Suprapubic skin (tissue), 3 donors: ENCODE data around the gene P2RY12.

Experiments used
- POLR2A ChIP-seq, 2 donors: fragments of 450-650 bp; IDR thresholded peaks; one replicate each; pipeline ENCODE4 v1.6.1; 2017; ENCODE audit warnings: antibody characterized with exemption in 2 of 2, mild to moderate bottlenecking in 2 of 2, moderate library complexity in 2 of 2
- TF ChIP-seq, protein P1 (sequence below), 2 donors: fragments of 200-600 bp in 1 of 2; fragments of 450-650 bp in 1 of 2; sonication (generic) in 1 of 2; IDR thresholded peaks; one replicate each; pipeline ENCODE4 v1.5.1; 2016 to 2019; ENCODE audit warnings: antibody characterized with exemption in 2 of 2, mild to moderate bottlenecking in 1 of 2, moderate library complexity in 1 of 2

DNA sequence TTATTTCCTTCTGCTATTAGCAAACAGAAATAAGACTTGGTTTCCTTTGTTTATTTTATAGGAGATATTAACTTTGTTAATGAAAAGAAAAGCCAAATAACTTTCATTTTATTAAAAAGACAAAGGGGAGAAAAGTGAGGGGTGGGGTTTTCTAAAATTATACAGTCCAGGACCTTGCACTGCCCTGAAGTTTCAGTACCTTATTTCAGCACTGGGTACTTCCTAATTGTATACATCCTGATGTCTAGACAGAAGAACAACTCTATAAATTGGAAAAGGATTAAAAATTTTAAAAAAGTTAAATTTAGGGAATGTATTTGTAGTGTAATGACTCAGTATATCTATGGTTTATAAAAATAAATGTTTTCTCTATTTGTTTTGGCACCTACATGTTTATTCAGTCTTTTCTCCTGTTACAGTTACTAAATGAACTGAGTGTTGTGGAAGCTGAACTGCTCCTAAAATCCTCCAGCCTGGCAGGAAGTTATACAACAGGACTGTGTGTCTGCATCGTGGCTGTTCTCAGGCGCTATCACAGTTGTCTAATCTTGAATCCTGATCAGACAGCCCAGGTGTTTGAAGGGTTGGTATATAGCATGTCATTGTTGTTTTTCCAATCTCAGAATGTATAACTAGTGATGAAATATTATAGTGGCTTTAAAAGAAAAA lies 27.6 kb downstream of the P2RY12 start:
- TF ChIP-seq, protein P1, sequence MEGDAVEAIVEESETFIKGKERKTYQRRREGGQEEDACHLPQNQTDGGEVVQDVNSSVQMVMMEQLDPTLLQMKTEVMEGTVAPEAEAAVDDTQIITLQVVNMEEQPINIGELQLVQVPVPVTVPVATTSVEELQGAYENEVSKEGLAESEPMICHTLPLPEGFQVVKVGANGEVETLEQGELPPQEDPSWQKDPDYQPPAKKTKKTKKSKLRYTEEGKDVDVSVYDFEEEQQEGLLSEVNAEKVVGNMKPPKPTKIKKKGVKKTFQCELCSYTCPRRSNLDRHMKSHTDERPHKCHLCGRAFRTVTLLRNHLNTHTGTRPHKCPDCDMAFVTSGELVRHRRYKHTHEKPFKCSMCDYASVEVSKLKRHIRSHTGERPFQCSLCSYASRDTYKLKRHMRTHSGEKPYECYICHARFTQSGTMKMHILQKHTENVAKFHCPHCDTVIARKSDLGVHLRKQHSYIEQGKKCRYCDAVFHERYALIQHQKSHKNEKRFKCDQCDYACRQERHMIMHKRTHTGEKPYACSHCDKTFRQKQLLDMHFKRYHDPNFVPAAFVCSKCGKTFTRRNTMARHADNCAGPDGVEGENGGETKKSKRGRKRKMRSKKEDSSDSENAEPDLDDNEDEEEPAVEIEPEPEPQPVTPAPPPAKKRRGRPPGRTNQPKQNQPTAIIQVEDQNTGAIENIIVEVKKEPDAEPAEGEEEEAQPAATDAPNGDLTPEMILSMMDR (IDR thresholded peaks at IDR 0.05) = no peak
- TF ChIP-seq POLR2A (IDR thresholded peaks at IDR 0.05) = no peak
